Gastroesophageal sphincter (tissue), 3 donors: ENCODE data around the gene LMO1.

ENCODE experiments used
- CTCF ChIP-seq, 4 experiments: fragments of 200-600 bp in 2 of 4; fragments of 450-650 bp in 2 of 4; sonication (generic) in 1 of 4; IDR thresholded peaks; one replicate each; pipeline ENCODE4 v1.5.1; 2017 to 2019; ENCODE audit warnings: antibody characterized with exemption in 4 of 4, mild to moderate bottlenecking in 2 of 4, moderate library complexity in 2 of 4
- POLR2A ChIP-seq, 2 donors: fragments of 450-650 bp; IDR thresholded peaks; one replicate each; pipeline ENCODE4 v1.6.1; 2017; ENCODE audit warnings: antibody characterized with exemption in 2 of 2, mild to moderate bottlenecking in 2 of 2, moderate library complexity in 1 of 2
- POLR2AphosphoS5 ChIP-seq: sonication (generic); formaldehyde crosslinking; IDR thresholded peaks from one replicate; pipeline ENCODE4 v1.6.1; 2017; ENCODE audit warnings: antibody characterized with exemption

- TF ChIP-seq CTCF (IDR thresholded peaks at IDR 0.05): no peak
- TF ChIP-seq POLR2A (IDR thresholded peaks at IDR 0.05): no peak
- no peak for TF ChIP-seq POLR2AphosphoS5
Measured at GRCh38 chr11:8288166-8288772, 24.6 kb upstream of the LMO1 start.
